Body of pancreas (tissue), 4 donors: ENCODE data around the gene WT1. TPM values are rescaled to one million over a fixed set of nuclear protein-coding genes. Genes with fewer than 3 reads are reported as not detected.

Experiments used
- ATAC-seq: fragments of 150-250 bp; one replicate; pipeline ENCODE4 v1.9.1; 2016
- DNase-seq, 4 donors: peaks; one replicate each; pipeline ENCODE4 v3.0.0-alpha.2; 2019
- H3K27ac ChIP-seq, 4 donors: fragments of 200-600 bp; sonication (generic); 1 replicate in 3 of 4; 2 replicates in 1 of 4; pipeline versions ENCODE4 v1.5.1 to v1.6.1; 2016 to 2019; ENCODE audit warnings: mild to moderate bottlenecking in 1 of 4, mixed read lengths in 1 of 4, moderate library complexity in 1 of 4
- H3K27me3 ChIP-seq, 2 donors: fragments of 200-600 bp; sonication (generic); one replicate each; pipeline ENCODE4 v1.6.0; 2016; ENCODE audit warnings: mild to moderate bottlenecking in 1 of 2
- H3K36me3 ChIP-seq, 2 donors: fragments of 200-600 bp; sonication (generic); replicated peaks in 1 of 2; 2 replicates each; pipeline ENCODE4 v1.5.1; 2016; ENCODE audit warnings: low read depth in 2 of 2; ENCODE audit not compliant: insufficient read depth in 1 of 2
- H3K4me1 ChIP-seq: fragments of 200-600 bp; sonication (generic); one replicate; pipeline ENCODE4 v1.6.0; 2016
- H3K4me3 ChIP-seq, 2 donors: fragments of 200-600 bp; sonication (generic); 1 replicate in 1 of 2; 2 replicates in 1 of 2; pipeline ENCODE4 v1.5.1; 2016 to 2019
- H3K9me3 ChIP-seq, 3 donors: fragments of 200-600 bp; sonication (generic); 1 replicate in 2 of 3; 2 replicates in 1 of 3; pipeline ENCODE4 v1.5.1; 2016
- POLR2A ChIP-seq, 3 donors: fragments of 450-650 bp; IDR thresholded peaks; one replicate each; pipeline ENCODE4 v1.6.1; 2016; ENCODE audit warnings: antibody characterized with exemption in 3 of 3, mild to moderate bottlenecking in 2 of 3
- WGBS, 2 donors: methylation state at CpG; one replicate each; pipeline ENCODE4 v1.1.5; 2017; 5-methylcytosine and 5-hydroxymethylcytosine counted together
- intact Hi-C: fragments of 100-400 bp; cut with DNase I; formaldehyde crosslinking; loops from one replicate; pipeline ENCODE4 v1.15.1; 2023
- total RNA-seq, 2 donors: library from RNA; depleted of rRNA; stranded (reverse); fragments of >200 nt; gene quantifications; one replicate each; pipeline ENCODE4 v1.1.0, GENCODE V29; 2016
- TF ChIP-seq, protein P1 (sequence below), 7 experiments: fragments of 450-650 bp in 4 of 7; fragments of 200-600 bp in 3 of 7; sonication (generic) in 3 of 7; IDR thresholded peaks; one replicate each; pipeline ENCODE4 v1.5.1; 2016 to 2019; ENCODE audit warnings: antibody characterized with exemption in 7 of 7

Gene WT1
- total RNA-seq, 2 donors from 2014 or later = 0.99 to 1.0 TPM

DNA sequence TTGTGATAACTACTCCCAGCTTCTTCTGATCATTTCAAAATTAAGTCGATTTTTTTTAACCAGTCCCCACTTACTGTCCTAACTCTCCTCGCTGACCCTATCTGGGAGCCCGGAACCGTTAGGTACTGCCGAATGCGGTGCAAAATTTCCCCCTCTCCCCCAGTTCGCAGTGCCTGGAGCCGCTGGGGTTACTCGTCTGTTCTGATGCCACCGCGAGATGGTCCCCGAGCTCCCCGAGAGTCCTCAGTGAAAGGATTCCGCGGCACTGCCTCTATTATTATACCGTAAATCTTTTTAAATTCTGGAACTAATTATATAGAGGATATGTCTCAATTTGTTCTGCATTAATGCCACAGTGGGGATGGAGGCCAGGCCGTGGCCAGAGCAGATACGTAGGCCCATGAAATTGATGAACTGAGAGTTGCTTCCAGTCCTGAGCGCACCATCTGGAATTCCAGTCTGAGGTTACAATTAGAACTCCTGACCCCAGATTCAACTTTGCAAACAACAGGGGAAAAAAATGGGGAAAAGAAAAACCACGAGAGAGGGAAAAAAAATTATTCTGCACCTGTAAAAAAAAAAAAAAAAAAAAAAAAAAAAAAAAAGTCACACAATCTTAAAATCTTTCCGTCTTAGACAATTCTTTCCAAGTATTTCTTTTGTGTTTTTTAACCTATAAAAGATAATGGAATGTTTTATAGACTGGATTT is 4.3 kb upstream of the WT1 start:
- Histone ChIP-seq H3K4me3 (no peak overlapping the region), H3K27ac (no peak overlapping the region), H3K4me1 (peaks cover 24% of the 10 kb centered on the region), H3K27me3 (peaks cover 0 to 16% of the 10 kb centered on the region in 2 donors), H3K36me3 (no peaks in the 10 kb centered on the region), H3K9me3 (no peaks in the 10 kb centered on the region)
- no peak for TF ChIP-seq POLR2A (IDR thresholded peaks at IDR 0.05)
- TF ChIP-seq, protein P1, sequence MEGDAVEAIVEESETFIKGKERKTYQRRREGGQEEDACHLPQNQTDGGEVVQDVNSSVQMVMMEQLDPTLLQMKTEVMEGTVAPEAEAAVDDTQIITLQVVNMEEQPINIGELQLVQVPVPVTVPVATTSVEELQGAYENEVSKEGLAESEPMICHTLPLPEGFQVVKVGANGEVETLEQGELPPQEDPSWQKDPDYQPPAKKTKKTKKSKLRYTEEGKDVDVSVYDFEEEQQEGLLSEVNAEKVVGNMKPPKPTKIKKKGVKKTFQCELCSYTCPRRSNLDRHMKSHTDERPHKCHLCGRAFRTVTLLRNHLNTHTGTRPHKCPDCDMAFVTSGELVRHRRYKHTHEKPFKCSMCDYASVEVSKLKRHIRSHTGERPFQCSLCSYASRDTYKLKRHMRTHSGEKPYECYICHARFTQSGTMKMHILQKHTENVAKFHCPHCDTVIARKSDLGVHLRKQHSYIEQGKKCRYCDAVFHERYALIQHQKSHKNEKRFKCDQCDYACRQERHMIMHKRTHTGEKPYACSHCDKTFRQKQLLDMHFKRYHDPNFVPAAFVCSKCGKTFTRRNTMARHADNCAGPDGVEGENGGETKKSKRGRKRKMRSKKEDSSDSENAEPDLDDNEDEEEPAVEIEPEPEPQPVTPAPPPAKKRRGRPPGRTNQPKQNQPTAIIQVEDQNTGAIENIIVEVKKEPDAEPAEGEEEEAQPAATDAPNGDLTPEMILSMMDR (IDR thresholded peaks at IDR 0.05) = no peak
- intact Hi-C loops = no loop called here
- no peak for ATAC-seq
- WGBS, 2 donors = 13 to 18% methylated on average over 17 to 21 of the region's 21 CpGs
- no peak for DNase-seq

GRCh38 chr11:32438866-32439489 is 3.6 kb upstream of the WT1 start:
- no peaks in the 10 kb centered on the region for H3K36me3 ChIP-seq
- DNase-seq (no peak), ATAC-seq (no peak)
- peaks cover 0 to 22% of the 10 kb centered on the region in 2 donors for H3K27me3 ChIP-seq
- H3K9me3 ChIP-seq = no peaks in the 10 kb centered on the region
- peaks cover 31% of the 10 kb centered on the region for H3K4me1 ChIP-seq
- H3K27ac ChIP-seq = no peak overlapping the region
- no peak overlapping the region for H3K4me3 ChIP-seq
- intact Hi-C loops = no loop called here
- WGBS, 2 donors = 7 to 22% methylated on average over 25 to 47 of the region's 47 CpGs
- TF ChIP-seq, protein P1 (IDR thresholded peaks at IDR 0.05) = no peak
- no peak for TF ChIP-seq POLR2A (IDR thresholded peaks at IDR 0.05)

GRCh38 chr11:32438346-32438865 is 3.1 kb upstream of the WT1 start:
- Histone ChIP-seq H3K4me1 (peaks cover 37% of the 10 kb centered on the region), H3K36me3 (no peaks in the 10 kb centered on the region), H3K4me3 (no peak overlapping the region), H3K9me3 (no peaks in the 10 kb centered on the region), H3K27ac (no peak overlapping the region), H3K27me3 (peaks cover 0 to 26% of the 10 kb centered on the region in 2 donors)
- 4 to 23% methylated on average over 15 to 16 of the region's 16 CpGs for WGBS, 2 donors
- intact Hi-C loops = no loop called here
- TF ChIP-seq, protein P1 (IDR thresholded peaks at IDR 0.05) = no peak
- TF ChIP-seq POLR2A (IDR thresholded peaks at IDR 0.05) = no peak
- ATAC-seq = no peak
- DNase-seq = no peak

GRCh38 chr11:32437495-32438345 is 2.4 kb upstream of the WT1 start:
- ATAC-seq (no peak), DNase-seq (no peak)
- no peaks in the 10 kb centered on the region for H3K36me3 ChIP-seq
- no peak overlapping the region for H3K4me3 ChIP-seq
- no peaks in the 10 kb centered on the region for H3K9me3 ChIP-seq
- peaks cover 0 to 30% of the 10 kb centered on the region in 2 donors for H3K27me3 ChIP-seq
- H3K27ac ChIP-seq = no peak overlapping the region
- H3K4me1 ChIP-seq = peaks cover 44% of the 10 kb centered on the region
- TF ChIP-seq, protein P1 (IDR thresholded peaks at IDR 0.05) = no peak
- TF ChIP-seq POLR2A (IDR thresholded peaks at IDR 0.05) = no peak
- intact Hi-C loops = no loop called here
- WGBS, 2 donors = 4 to 8% methylated on average over 23 to 42 of the region's 42 CpGs
